Measurements from ENCODE around the gene EXD1.

EXD1 gene

DNA sequence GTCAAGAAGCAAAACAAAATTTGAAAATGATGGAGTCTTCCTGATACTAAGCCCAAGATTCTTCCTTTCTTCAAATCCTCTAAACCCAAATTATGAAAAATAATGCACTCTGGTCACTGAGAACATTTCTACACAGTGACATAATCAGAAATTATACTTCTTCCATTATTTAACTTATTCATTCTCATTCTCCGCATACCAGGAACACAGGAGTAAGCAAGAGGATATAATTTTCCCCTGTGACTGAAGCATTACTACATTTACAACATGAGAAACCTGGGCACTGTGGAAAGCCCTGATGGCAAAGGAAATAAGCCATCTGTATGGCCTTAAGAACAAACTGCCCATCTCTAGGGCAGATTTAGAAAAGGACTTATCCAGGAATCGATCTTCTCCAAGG is 47.0 kb downstream of the EXD1 start:
- no peak for TF ChIP-seq SIN3A (IDR thresholded peaks at IDR 0.05; ENCODE audit: borderline replicate concordance, insufficient read depth, low read length)
- TF ChIP-seq FOXP2 (optimal IDR thresholded peaks at IDR 0.05; ENCODE audit: borderline replicate concordance, extremely low read depth, extremely low read length, insufficient read depth), result no peak
- TF ChIP-seq, protein P1, sequence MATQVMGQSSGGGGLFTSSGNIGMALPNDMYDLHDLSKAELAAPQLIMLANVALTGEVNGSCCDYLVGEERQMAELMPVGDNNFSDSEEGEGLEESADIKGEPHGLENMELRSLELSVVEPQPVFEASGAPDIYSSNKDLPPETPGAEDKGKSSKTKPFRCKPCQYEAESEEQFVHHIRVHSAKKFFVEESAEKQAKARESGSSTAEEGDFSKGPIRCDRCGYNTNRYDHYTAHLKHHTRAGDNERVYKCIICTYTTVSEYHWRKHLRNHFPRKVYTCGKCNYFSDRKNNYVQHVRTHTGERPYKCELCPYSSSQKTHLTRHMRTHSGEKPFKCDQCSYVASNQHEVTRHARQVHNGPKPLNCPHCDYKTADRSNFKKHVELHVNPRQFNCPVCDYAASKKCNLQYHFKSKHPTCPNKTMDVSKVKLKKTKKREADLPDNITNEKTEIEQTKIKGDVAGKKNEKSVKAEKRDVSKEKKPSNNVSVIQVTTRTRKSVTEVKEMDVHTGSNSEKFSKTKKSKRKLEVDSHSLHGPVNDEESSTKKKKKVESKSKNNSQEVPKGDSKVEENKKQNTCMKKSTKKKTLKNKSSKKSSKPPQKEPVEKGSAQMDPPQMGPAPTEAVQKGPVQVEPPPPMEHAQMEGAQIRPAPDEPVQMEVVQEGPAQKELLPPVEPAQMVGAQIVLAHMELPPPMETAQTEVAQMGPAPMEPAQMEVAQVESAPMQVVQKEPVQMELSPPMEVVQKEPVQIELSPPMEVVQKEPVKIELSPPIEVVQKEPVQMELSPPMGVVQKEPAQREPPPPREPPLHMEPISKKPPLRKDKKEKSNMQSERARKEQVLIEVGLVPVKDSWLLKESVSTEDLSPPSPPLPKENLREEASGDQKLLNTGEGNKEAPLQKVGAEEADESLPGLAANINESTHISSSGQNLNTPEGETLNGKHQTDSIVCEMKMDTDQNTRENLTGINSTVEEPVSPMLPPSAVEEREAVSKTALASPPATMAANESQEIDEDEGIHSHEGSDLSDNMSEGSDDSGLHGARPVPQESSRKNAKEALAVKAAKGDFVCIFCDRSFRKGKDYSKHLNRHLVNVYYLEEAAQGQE (IDR thresholded peaks at IDR 0.05; ENCODE audit: insufficient read depth in 1 of 2, low read depth in 2 of 2, low read length in 2 of 2), result no peak
- no peak for TF ChIP-seq POLR2AphosphoS5 (IDR thresholded peaks at IDR 0.05; ENCODE audit: low read depth, low read length)
- TF ChIP-seq TAF1 (IDR thresholded peaks at IDR 0.05; ENCODE audit: borderline replicate concordance, insufficient read depth, low read length), result no peak

DNA sequence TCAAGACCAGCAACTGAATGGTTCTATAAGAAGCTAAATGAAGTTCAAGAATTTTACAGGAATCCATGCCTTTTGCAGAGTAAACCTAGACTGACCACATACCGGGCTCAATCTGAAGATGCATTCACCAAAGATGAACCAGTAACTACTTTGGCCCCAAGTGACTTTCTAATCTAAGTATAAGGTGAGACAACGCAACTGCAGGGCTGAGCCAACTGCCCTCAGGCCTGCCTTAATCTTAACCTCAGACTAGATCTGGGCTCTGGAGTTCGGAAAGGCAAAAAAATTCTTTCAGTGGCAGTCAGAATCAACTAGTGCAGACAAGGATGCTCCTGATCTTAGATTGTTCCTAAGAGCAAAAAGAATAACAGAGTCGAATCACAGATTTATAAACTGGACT is 48.3 kb downstream of the EXD1 start:
- TF ChIP-seq FOXP2 (optimal IDR thresholded peaks at IDR 0.05; ENCODE audit: borderline replicate concordance, extremely low read depth, extremely low read length, insufficient read depth) (no peak), TAF1 (IDR thresholded peaks at IDR 0.05; ENCODE audit: borderline replicate concordance, insufficient read depth, low read length) (no peak), SIN3A (IDR thresholded peaks at IDR 0.05; ENCODE audit: borderline replicate concordance, insufficient read depth, low read length) (no peak), POLR2AphosphoS5 (IDR thresholded peaks at IDR 0.05; ENCODE audit: low read depth, low read length) (no peak)
- TF ChIP-seq, protein P1 (IDR thresholded peaks at IDR 0.05; ENCODE audit: insufficient read depth in 1 of 2, low read depth in 2 of 2, low read length in 2 of 2), result no peak

DNA sequence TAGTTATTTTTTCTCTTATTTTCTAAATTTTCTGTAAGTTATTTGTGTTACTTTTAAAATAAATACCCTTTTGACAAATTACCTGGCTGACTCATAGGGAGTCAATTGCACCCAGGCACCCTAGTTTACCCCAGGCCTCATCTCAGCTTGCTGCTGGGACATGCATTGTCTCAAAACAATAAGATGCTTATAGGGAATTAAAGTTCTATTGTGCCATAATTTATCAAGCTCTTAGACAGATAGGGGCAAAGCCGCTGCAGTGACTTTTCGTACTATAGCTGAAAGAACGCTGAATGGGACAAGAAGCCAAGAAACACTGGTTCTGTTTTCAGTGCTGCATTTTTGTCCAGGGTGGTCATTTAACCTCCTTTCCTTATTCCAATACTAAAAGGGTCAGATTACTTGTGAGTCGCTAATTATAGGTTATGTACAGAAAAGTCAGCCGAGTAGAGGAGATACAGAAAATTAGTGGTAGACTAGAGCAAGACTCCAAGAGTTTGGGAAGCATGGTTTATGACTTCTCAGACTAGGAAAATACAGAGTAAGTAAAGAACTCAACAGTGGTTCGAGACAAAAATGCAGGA is 50.3 kb downstream of the EXD1 start:
- TF ChIP-seq FOXP2 (optimal IDR thresholded peaks at IDR 0.05; ENCODE audit: borderline replicate concordance, extremely low read depth, extremely low read length, insufficient read depth) (no peak), SIN3A (IDR thresholded peaks at IDR 0.05; ENCODE audit: borderline replicate concordance, insufficient read depth, low read length) (no peak), POLR2AphosphoS5 (IDR thresholded peaks at IDR 0.05; ENCODE audit: low read depth, low read length) (no peak), TAF1 (IDR thresholded peaks at IDR 0.05; ENCODE audit: borderline replicate concordance, insufficient read depth, low read length) (no peak)
- TF ChIP-seq, protein P1 (IDR thresholded peaks at IDR 0.05; ENCODE audit: insufficient read depth in 1 of 2, low read depth in 2 of 2, low read length in 2 of 2), result no peak

DNA sequence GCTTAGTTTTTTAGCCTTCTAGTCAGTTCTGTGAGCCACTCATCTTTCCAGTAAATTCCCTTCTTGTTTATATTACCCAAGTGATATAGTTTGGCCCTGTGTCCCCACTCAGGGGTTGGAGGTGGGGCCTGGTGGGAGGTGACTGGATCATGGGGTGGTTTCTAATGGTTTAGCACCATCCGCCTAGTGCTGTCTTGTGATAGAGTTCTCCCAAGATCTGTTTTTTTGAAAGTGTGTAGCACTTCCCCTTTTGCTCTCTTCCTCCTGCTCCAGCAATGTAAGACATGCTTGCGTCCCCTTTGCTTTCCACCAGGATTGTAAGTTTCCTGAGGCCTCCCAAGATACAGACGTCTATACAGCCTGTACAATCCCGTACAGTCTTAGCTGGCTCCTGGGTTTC is 60.8 kb downstream of the EXD1 start:
- TF ChIP-seq FOXP2 (optimal IDR thresholded peaks at IDR 0.05; ENCODE audit: borderline replicate concordance, extremely low read depth, extremely low read length, insufficient read depth) (no peak), POLR2AphosphoS5 (IDR thresholded peaks at IDR 0.05; ENCODE audit: low read depth, low read length) (no peak), SIN3A (IDR thresholded peaks at IDR 0.05; ENCODE audit: borderline replicate concordance, insufficient read depth, low read length) (no peak), TAF1 (IDR thresholded peaks at IDR 0.05; ENCODE audit: borderline replicate concordance, insufficient read depth, low read length) (no peak)
- TF ChIP-seq, protein P1 (IDR thresholded peaks at IDR 0.05; ENCODE audit: insufficient read depth in 1 of 2, low read depth in 2 of 2, low read length in 2 of 2), result no peak
